Activated CD4-positive, alpha-beta T cell treated with anti-CD3 and anti-CD28 coated beads, Interleukin-2, amount 10 ng/mL, durations not matched to agents 24 days and 14 days (primary cell): ENCODE data around the gene NR1D1. TPM values are rescaled to one million over a fixed set of nuclear protein-coding genes. Genes with fewer than 3 reads are reported as not detected.
A peak's percentile ranks its signal among the peaks of the same experiment; 100 is the strongest.

ENCODE experiments used
- DNase-seq: peaks from one replicate; pipeline ENCODE4 v3.0.0; 2022
- H3K27ac Mint-ChIP-seq: one replicate; pipeline ENCODE4 v1.8.0; 2022; ENCODE audit warnings: mild to moderate bottlenecking, mixed read lengths
- H3K27me3 Mint-ChIP-seq: one replicate; pipeline ENCODE4 v1.8.0; 2022; ENCODE audit warnings: mixed read lengths
- H3K36me3 Mint-ChIP-seq: one replicate; pipeline ENCODE4 v1.8.0; 2022; ENCODE audit warnings: low read depth, mild to moderate bottlenecking, mixed read lengths
- H3K4me1 Mint-ChIP-seq: one replicate; pipeline ENCODE4 v1.8.0; 2021; ENCODE audit warnings: mixed read lengths
- H3K4me3 Mint-ChIP-seq: one replicate; pipeline ENCODE4 v1.8.0; 2022; ENCODE audit warnings: mild to moderate bottlenecking, moderate library complexity, mixed read lengths
- H3K9me3 Mint-ChIP-seq: one replicate; pipeline ENCODE4 v1.8.0; 2021; ENCODE audit warnings: mixed read lengths
- intact Hi-C: fragments of 100-400 bp; cut with micrococcal nuclease; formaldehyde crosslinking; loops from one replicate; pipeline ENCODE4 v1.15.1; 2023
- total RNA-seq: library from RNA; stranded (reverse); gene quantifications from 2 replicates; pipeline ENCODE4 v1.2.3, GENCODE V29; 2022

The NR1D1 gene
- total RNA-seq, 1 donor from 2014 or later = 7.9 TPM

DNA sequence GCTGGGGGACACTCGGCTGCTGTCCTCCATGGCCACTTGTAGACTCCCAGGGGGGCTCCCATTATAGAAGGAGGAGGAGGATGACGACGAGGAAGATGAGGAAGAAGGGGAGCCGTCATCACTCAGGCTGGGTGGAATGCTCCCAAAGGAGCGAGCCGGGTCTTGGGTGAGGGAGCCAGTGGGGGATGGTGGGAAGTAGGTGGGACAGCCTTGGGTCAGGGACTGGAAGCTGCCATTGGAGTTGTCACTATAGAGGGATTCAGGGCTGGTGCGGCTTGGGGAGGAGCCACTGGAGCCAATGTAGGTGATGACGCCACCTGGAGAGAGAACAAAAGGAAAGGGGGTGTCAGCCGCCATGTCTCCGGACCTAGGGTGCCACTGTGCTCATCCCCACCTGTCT lies 3.3 kb downstream of the NR1D1 start:
- Mint-ChIP-seq H3K4me3 (peak overlapping the region; percentile 94), H3K9me3 (peaks cover 6% of the 10 kb centered on the region), H3K4me1 (peaks cover 70% of the 10 kb centered on the region), H3K27ac (peak overlapping the region; percentile 85), H3K36me3 (peaks cover 54% of the 10 kb centered on the region), H3K27me3 (peaks cover 2% of the 10 kb centered on the region)
- DNase-seq = no peak
- intact Hi-C loops = loop anchor here (2.0 kb wide), 1 partner anchor 16 kb away; no protein-coding TSS in a partner anchor

GRCh38 chr17:40095944-40096791 lies 4.2 kb downstream of the NR1D1 start:
- H3K9me3 Mint-ChIP-seq = peaks cover 3% of the 10 kb centered on the region
- intact Hi-C loops = loop anchor here (1.0 to 2.0 kb wide), 2 partner anchors 17 to 57 kb away; no protein-coding TSS in a partner anchor
- peak overlapping the region; percentile 85 for H3K27ac Mint-ChIP-seq
- peak overlapping the region; percentile 94 for H3K4me3 Mint-ChIP-seq
- peaks cover 52% of the 10 kb centered on the region for H3K36me3 Mint-ChIP-seq
- H3K4me1 Mint-ChIP-seq = peaks cover 63% of the 10 kb centered on the region
- peaks cover under 1% of the 10 kb centered on the region for H3K27me3 Mint-ChIP-seq
- DNase-seq = peak; percentile 97

GRCh38 chr17:40095351-40095943 lies 4.9 kb downstream of the NR1D1 start:
- peak overlapping the region; percentile 85 for H3K27ac Mint-ChIP-seq
- intact Hi-C loops = no loop called here
- H3K4me1 Mint-ChIP-seq = peaks cover 56% of the 10 kb centered on the region
- H3K9me3 Mint-ChIP-seq = peaks cover 2% of the 10 kb centered on the region
- no peak for DNase-seq
- H3K27me3 Mint-ChIP-seq = no peaks in the 10 kb centered on the region
- H3K4me3 Mint-ChIP-seq = peak overlapping the region; percentile 94
- H3K36me3 Mint-ChIP-seq = peaks cover 52% of the 10 kb centered on the region

DNA sequence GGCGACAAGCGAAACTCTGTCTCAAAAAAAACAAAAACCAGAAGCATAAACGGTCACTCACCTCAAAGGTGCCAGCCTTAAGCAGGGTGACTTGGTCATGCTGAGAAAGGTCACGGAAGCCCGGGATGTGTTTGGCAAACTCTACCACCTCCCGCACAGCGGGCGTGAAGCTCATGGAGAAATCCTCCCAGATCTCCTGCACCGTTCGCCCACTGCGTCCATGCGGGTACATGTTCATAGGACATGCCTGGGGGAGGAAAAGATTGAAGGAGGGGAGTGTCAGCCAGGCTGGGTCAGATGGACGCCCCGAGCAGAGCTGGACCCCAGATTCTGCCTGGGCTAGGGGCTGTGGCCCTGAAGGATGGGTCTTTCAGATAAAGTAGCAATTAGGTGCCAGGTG lies 5.5 kb downstream of the NR1D1 start:
- Mint-ChIP-seq H3K27ac (no peak overlapping the region), H3K9me3 (peaks cover 2% of the 10 kb centered on the region)
- intact Hi-C loops = no loop called here

DNA sequence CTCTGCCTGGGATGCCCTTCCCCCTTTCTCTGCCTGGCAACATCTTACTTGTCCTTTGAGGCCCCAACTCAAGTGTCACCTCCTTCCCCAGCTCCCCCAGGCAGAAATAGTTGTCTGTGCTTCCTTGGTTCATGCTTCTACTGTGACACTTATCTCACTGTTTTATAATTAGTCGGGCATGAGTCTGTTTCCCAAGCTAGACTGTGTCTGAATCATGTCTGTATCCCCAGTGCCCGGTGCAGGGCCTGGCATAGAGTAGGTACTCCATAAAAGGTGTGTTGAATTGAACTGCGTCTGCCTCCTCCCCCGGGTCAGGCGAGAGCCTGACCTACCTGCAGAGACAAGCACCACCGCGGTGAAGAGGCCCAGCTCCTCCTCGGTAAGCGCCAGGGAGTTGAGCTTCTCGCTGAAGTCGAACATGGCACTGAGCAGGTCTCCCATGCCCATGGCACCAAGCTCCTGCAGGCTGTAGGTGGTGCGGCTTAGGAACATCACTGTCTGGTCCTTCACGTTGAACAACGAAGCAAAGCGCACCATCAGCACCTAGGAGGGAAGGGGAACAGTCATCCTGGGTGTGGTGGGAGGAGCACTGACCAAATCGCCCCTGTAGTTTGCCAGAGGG lies 6.7 kb downstream of the NR1D1 start:
- peaks cover 50% of the 10 kb centered on the region for H3K36me3 Mint-ChIP-seq
- intact Hi-C loops = no loop called here

More for the DNA sequence above, 5.5 kb downstream of the NR1D1 start:
- Mint-ChIP-seq H3K4me3 (no peak overlapping the region), H3K36me3 (peaks cover 52% of the 10 kb centered on the region), H3K27me3 (no peaks in the 10 kb centered on the region), H3K4me1 (peaks cover 52% of the 10 kb centered on the region)
- no peak for DNase-seq

GRCh38 chr17:40093005-40093579 lies 7.3 kb downstream of the NR1D1 start:
- peaks cover 45% of the 10 kb centered on the region for H3K36me3 Mint-ChIP-seq
- intact Hi-C loops = no loop called here
- no peaks in the 10 kb centered on the region for H3K27me3 Mint-ChIP-seq
- no peak overlapping the region for H3K4me3 Mint-ChIP-seq
- no peak for DNase-seq
- peaks cover 2% of the 10 kb centered on the region for H3K9me3 Mint-ChIP-seq
- peaks cover 37% of the 10 kb centered on the region for H3K4me1 Mint-ChIP-seq
- H3K27ac Mint-ChIP-seq = no peak overlapping the region

More for the DNA sequence above, 6.7 kb downstream of the NR1D1 start:
- no peaks in the 10 kb centered on the region for H3K27me3 Mint-ChIP-seq
- H3K9me3 Mint-ChIP-seq = peaks cover 2% of the 10 kb centered on the region
- peaks cover 43% of the 10 kb centered on the region for H3K4me1 Mint-ChIP-seq
- DNase-seq = no peak
- no peak overlapping the region for H3K4me3 Mint-ChIP-seq
- no peak overlapping the region for H3K27ac Mint-ChIP-seq

- Mint-ChIP-seq H3K36me3 (peaks cover 40% of the 10 kb centered on the region), H3K9me3 (peaks cover 2% of the 10 kb centered on the region), H3K4me3 (no peak overlapping the region), H3K4me1 (peaks cover 32% of the 10 kb centered on the region), H3K27me3 (no peaks in the 10 kb centered on the region), H3K27ac (no peak overlapping the region)
- intact Hi-C loops = no loop called here
- no peak for DNase-seq
Measured at GRCh38 chr17:40092581-40092980, 7.8 kb downstream of the NR1D1 start.

GRCh38 chr17:40091691-40092397 lies 8.5 kb downstream of the NR1D1 start:
- DNase-seq = no peak
- no peak overlapping the region for H3K4me3 Mint-ChIP-seq
- H3K27ac Mint-ChIP-seq = no peak overlapping the region
- intact Hi-C loops = no loop called here
- no peaks in the 10 kb centered on the region for H3K9me3 Mint-ChIP-seq
- peaks cover 37% of the 10 kb centered on the region for H3K36me3 Mint-ChIP-seq
- H3K27me3 Mint-ChIP-seq = no peaks in the 10 kb centered on the region
- H3K4me1 Mint-ChIP-seq = peaks cover 24% of the 10 kb centered on the region

GRCh38 chr17:40090237-40091119 lies 9.9 kb downstream of the NR1D1 start:
- H3K36me3 Mint-ChIP-seq = peaks cover 24% of the 10 kb centered on the region
- peaks cover 13% of the 10 kb centered on the region for H3K4me1 Mint-ChIP-seq
- intact Hi-C loops = no loop called here
- no peak overlapping the region for H3K27ac Mint-ChIP-seq
- H3K9me3 Mint-ChIP-seq = no peaks in the 10 kb centered on the region
- no peak for DNase-seq
- no peak overlapping the region for H3K4me3 Mint-ChIP-seq
- H3K27me3 Mint-ChIP-seq = no peaks in the 10 kb centered on the region

DNA sequence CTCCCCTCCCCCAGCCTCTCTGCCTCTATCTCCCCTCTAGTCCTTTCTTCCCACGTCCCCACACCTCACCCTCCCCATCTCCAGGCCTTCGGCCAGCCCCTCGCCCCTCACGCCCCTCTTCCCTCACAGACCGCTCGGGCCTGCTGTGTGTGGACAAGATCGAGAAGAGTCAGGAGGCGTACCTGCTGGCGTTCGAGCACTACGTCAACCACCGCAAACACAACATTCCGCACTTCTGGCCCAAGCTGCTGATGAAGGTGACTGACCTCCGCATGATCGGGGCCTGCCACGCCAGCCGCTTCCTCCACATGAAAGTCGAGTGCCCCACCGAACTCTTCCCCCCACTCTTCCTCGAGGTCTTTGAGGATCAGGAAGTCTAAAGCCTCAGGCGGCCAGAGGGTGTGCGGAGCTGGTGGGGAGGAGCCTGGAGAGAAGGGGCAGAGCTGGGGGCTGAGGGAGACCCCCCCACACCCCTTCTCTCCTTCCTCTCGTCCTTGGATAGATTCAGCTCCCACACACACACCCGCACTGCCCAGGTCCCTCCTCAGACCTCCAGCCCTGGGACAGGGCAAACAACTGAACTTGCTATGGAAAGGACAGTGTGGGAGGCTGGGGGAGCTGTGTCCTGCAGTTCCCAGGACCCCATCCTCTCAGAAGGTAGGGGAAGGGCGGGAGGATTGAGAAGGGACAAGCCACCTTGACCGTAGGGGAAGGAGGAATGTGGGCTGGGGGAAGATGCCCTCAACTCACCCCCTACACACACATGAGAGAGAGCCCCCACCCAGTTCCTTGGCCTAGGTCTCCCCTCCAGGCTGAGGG lies 11.1 kb downstream of the NR1D1 start:
- Mint-ChIP-seq H3K27me3 (no peaks in the 10 kb centered on the region), H3K27ac (no peak overlapping the region), H3K4me3 (no peak overlapping the region), H3K9me3 (no peaks in the 10 kb centered on the region), H3K36me3 (peaks cover 15% of the 10 kb centered on the region), H3K4me1 (peaks cover 8% of the 10 kb centered on the region)
- intact Hi-C loops = no loop called here
- DNase-seq = no peak

DNA sequence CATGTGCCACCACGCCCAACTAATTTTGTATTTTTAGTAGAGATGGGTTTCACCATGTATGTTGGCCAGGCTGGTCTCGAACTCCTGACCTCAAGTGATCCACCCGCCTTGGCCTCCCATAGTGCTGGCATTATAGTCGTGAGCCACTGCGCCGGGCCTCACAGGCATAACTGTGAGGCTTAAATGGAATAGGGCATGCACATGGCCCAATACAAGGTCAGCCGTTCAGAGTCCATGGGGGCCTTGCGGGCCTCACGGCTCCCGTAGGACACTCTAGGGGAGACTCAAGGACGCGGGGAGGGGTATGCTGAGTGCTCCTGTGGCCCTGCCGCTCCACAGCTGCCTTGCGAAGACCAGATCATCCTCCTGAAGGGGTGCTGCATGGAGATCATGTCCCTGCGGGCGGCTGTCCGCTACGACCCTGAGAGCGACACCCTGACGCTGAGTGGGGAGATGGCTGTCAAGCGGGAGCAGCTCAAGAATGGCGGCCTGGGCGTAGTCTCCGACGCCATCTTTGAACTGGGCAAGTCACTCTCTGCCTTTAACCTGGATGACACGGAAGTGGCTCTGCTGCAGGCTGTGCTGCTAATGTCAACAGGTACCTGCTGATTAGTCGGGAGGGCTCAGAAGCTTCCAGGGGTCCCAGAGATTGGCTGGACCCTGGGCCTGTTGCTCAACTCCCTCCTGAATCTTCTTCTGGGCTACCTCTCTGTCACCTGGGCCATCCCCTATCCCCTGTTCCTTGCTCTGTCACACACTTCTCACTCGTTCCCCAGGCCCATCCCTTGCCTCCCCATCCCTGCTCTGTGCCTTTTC lies 12.3 kb downstream of the NR1D1 start:
- H3K4me1 Mint-ChIP-seq = peaks cover 4% of the 10 kb centered on the region
- H3K9me3 Mint-ChIP-seq = no peaks in the 10 kb centered on the region
- peak; percentile 53 for DNase-seq
- H3K4me3 Mint-ChIP-seq = no peak overlapping the region
- H3K27me3 Mint-ChIP-seq = no peaks in the 10 kb centered on the region
- no peak overlapping the region for H3K27ac Mint-ChIP-seq
- intact Hi-C loops = loop anchor here (2.0 kb wide), 2 partner anchors 25 to 75 kb away; partner anchors contain the start of gene THRA
- peaks cover 6% of the 10 kb centered on the region for H3K36me3 Mint-ChIP-seq
